ENCODE data around the gene GJD4.
A peak's percentile ranks its signal among the peaks of the same experiment; 100 is the strongest.

GJD4 gene

GRCh38 chr10:35631404-35631803 lies 26.3 kb downstream of the GJD4 start:
- DNase-seq (ENCODE audit: low read depth in 2 of 2): no peak
- no peak overlapping the region for H3K4me3 ChIP-seq (replicated peaks in 1 of 2; ENCODE audit: low read depth in 2 of 2, low read length in 2 of 2)
- TF ChIP-seq CTCF (IDR thresholded peaks at IDR 0.05; ENCODE audit: low read depth, low read length): no peak

GRCh38 chr10:35632027-35632426 lies 26.9 kb downstream of the GJD4 start:
- no peak overlapping the region for H3K4me3 ChIP-seq (replicated peaks in 1 of 2; ENCODE audit: low read depth in 2 of 2, low read length in 2 of 2)
- TF ChIP-seq CTCF (IDR thresholded peaks at IDR 0.05; ENCODE audit: low read depth, low read length): no peak
- no peak for DNase-seq (ENCODE audit: low read depth in 2 of 2)

- no peak overlapping the region for H3K4me3 ChIP-seq (replicated peaks in 1 of 2; ENCODE audit: low read depth in 2 of 2, low read length in 2 of 2)
- no peak for DNase-seq (ENCODE audit: low read depth in 2 of 2)
- TF ChIP-seq CTCF (IDR thresholded peaks at IDR 0.05; ENCODE audit: low read depth, low read length): no peak
These were observed 28.2 kb downstream of the GJD4 start for GRCh38 chr10:35633006-35633980.

- peak; percentile 77 to 83 for DNase-seq (ENCODE audit: low read depth in 2 of 2)
- TF ChIP-seq CTCF (IDR thresholded peaks at IDR 0.05; ENCODE audit: low read depth, low read length): peak; percentile 88
- no peak overlapping the region for H3K4me3 ChIP-seq (replicated peaks in 1 of 2; ENCODE audit: low read depth in 2 of 2, low read length in 2 of 2)
These were observed 30.4 kb downstream of the GJD4 start for GRCh38 chr10:35635576-35635975.

- no peak for TF ChIP-seq CTCF (IDR thresholded peaks at IDR 0.05; ENCODE audit: low read depth, low read length)
- no peak overlapping the region for H3K4me3 ChIP-seq (replicated peaks in 1 of 2; ENCODE audit: low read depth in 2 of 2, low read length in 2 of 2)
These were observed 31.8 kb downstream of the GJD4 start for GRCh38 chr10:35636956-35637355.

GRCh38 chr10:35637462-35637861 lies 32.3 kb downstream of the GJD4 start:
- no peak for TF ChIP-seq CTCF (IDR thresholded peaks at IDR 0.05; ENCODE audit: low read depth, low read length)
- peak in 1 of 2 donors; percentile 15 for DNase-seq (ENCODE audit: low read depth in 2 of 2)
- H3K4me3 ChIP-seq (replicated peaks in 1 of 2; ENCODE audit: low read depth in 2 of 2, low read length in 2 of 2): peak overlapping the region in 1 of 2 donors; percentile 9

More at GRCh38 chr10:35636956-35637355, 31.8 kb downstream of the GJD4 start:
- DNase-seq (ENCODE audit: low read depth in 2 of 2): no peak

Measured in cardiac fibroblast (primary cell).